Measurements from ENCODE around the gene CCNJL. TPM values are rescaled to one million over a fixed set of nuclear protein-coding genes. Genes with fewer than 3 reads are reported as not detected.

Gene CCNJL
- polyA plus RNA-seq, 2 of the 4 experiments (the other 2 are of a cell fraction): 7.4 to 16.2 TPM

DNA sequence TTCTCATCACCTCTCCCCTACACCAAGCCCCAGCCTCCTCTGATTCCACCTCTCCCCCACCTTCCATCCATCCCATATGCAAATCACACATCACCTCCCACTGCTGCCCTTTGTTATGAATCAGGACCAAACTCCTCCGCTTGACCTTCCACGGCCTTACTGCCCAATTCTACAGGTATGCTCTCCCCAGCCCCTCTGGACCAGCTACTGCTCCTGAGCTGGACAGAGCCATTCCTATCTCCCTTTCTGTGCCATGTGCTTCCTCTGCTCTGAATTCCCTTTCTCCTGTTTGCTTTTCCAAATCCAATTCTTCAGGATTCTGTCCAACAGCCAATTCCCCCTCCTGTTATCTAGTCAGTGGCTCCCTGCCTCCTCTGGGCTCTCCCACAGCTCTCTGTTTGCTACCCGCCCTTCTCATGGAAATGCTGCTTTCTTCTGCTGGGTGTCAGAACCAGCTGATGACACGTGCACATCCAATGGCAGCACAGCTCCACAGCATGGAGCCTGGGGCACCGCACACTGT lies 74.7 kb downstream of the CCNJL start:
- Histone ChIP-seq H3K4me1 (no peaks in the 10 kb centered on the region), H3K9me3 (no peaks in the 10 kb centered on the region), H3K4me2 (no peak overlapping the region), H3K27ac (no peak overlapping the region), H3K4me3 (no peak overlapping the region)
- ATAC-seq (no peak), DNase-seq (ENCODE audit: low read depth in 1 of 2, low spot score in 1 of 2) (no peak), FAIRE-seq (no peak)
- CTCF ChIA-PET: interaction anchor here (1.3 to 2.0 kb wide), 2 partner anchors 38 to 108 kb away, joined by 3 to 7 read pairs; no protein-coding TSS in a partner anchor
- POLR2A ChIA-PET: no interaction called here
- WGBS (ENCODE audit: missing lambda C conversion rate): 79% methylated on average over 5 of the region's 5 CpGs
- TF ChIP-seq ZFP36 (IDR thresholded peaks at IDR 0.05; ENCODE audit: borderline replicate concordance, partially characterized antibody) (no peak), MAZ (IDR thresholded peaks at IDR 0.05; ENCODE audit: borderline replicate concordance, low read depth, low read length) (no peak), KDM1A (IDR thresholded peaks at IDR 0.05; ENCODE audit: low read depth) (no peak), SREBF2 (IDR thresholded peaks at IDR 0.05) (no peak), MAFK (IDR thresholded peaks at IDR 0.05; ENCODE audit: partially characterized antibody) (no peak), ZSCAN20 (CRISPR knock-in tag; IDR thresholded peaks at IDR 0.05) (no peak), CHD4 (IDR thresholded peaks at IDR 0.05; ENCODE audit: borderline replicate concordance) (no peak), MYC (IDR thresholded peaks at IDR 0.05; ENCODE audit: borderline replicate concordance, low read length) (no peak)
- TF ChIP-seq, protein P1, sequence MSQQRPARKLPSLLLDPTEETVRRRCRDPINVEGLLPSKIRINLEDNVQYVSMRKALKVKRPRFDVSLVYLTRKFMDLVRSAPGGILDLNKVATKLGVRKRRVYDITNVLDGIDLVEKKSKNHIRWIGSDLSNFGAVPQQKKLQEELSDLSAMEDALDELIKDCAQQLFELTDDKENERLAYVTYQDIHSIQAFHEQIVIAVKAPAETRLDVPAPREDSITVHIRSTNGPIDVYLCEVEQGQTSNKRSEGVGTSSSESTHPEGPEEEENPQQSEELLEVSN (IDR thresholded peaks at IDR 0.05; ENCODE audit: borderline replicate concordance, low read depth): no peak

DNA sequence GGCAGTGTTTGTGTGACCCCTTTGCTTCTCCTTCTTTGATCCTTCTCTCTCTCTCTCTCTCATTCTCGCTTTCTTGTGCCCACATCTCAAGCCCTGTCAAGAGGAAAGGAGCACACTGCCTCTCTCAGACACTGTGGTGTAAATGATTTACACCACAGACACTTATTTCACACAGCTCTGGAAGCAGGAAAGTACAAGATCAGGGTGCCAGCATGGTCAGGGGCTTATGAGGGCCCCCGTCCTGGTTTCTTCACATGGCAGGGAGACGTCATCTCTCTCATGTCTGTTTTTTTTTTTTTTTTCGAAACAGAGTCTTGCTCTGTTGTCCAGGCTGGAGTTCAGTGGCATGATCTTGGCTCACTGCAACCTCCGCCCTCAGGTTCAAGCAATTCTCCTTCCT lies 76.6 kb downstream of the CCNJL start:
- H3K4me3 ChIP-seq: no peak overlapping the region
- no peaks in the 10 kb centered on the region for H3K9me3 ChIP-seq
- no peaks in the 10 kb centered on the region for H3K4me1 ChIP-seq
- no peak overlapping the region for H3K27ac ChIP-seq
- CTCF ChIA-PET: interaction anchor here (0.6 to 1.6 kb wide), 2 partner anchors 9 to 121 kb away, joined by 4 to 5 read pairs; no protein-coding TSS in a partner anchor
- 72% methylated on average over 5 of the region's 5 CpGs for WGBS (ENCODE audit: missing lambda C conversion rate)
- no peak for FAIRE-seq
- POLR2A ChIA-PET: no interaction called here
- H3K4me2 ChIP-seq: no peak overlapping the region
- TF ChIP-seq RARB (CRISPR knock-in tag; IDR thresholded peaks at IDR 0.05) (no peak), ESRRA (IDR thresholded peaks at IDR 0.05; ENCODE audit: borderline replicate concordance, low read length) (no peak), POLR2A (IDR thresholded peaks at IDR 0.05; ENCODE audit: low read length) (no peak), CBX8 (IDR thresholded peaks at IDR 0.05) (no peak), CBX2 (IDR thresholded peaks at IDR 0.05; ENCODE audit: borderline replicate concordance, low read depth) (no peak), ZSCAN20 (CRISPR knock-in tag; IDR thresholded peaks at IDR 0.05) (no peak), MAFK (IDR thresholded peaks at IDR 0.05; ENCODE audit: partially characterized antibody) (no peak), GATA3 (IDR thresholded peaks at IDR 0.05; ENCODE audit: borderline replicate concordance) (no peak), TP53 (CRISPR knock-in tag; IDR thresholded peaks at IDR 0.05) (no peak), MAZ (IDR thresholded peaks at IDR 0.05; ENCODE audit: borderline replicate concordance, low read depth, low read length) (no peak), RFX5 (IDR thresholded peaks at IDR 0.05) (no peak), HOXB5 (CRISPR knock-in tag; IDR thresholded peaks at IDR 0.05) (no peak), RCOR1 (IDR thresholded peaks at IDR 0.05; ENCODE audit: low read depth, low read length) (no peak), NPAS2 (CRISPR knock-in tag; IDR thresholded peaks at IDR 0.05; ENCODE audit: borderline replicate concordance) (no peak), EHMT2 (IDR thresholded peaks at IDR 0.05; ENCODE audit: low read depth) (no peak), KDM5A (IDR thresholded peaks at IDR 0.05) (no peak), JUN (IDR thresholded peaks at IDR 0.05) (no peak)
- TF ChIP-seq, protein P2, sequence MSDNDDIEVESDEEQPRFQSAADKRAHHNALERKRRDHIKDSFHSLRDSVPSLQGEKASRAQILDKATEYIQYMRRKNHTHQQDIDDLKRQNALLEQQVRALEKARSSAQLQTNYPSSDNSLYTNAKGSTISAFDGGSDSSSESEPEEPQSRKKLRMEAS (IDR thresholded peaks at IDR 0.05): no peak
- TF ChIP-seq, protein P3, sequence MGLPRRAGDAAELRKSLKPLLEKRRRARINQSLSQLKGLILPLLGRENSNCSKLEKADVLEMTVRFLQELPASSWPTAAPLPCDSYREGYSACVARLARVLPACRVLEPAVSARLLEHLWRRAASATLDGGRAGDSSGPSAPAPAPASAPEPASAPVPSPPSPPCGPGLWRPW (IDR thresholded peaks at IDR 0.05): no peak
- TF ChIP-seq, protein P4, sequence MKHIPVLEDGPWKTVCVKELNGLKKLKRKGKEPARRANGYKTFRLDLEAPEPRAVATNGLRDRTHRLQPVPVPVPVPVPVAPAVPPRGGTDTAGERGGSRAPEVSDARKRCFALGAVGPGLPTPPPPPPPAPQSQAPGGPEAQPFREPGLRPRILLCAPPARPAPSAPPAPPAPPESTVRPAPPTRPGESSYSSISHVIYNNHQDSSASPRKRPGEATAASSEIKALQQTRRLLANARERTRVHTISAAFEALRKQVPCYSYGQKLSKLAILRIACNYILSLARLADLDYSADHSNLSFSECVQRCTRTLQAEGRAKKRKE (CRISPR knock-in tag; IDR thresholded peaks at IDR 0.05; ENCODE audit: low read depth): no peak
- no peak for DNase-seq (ENCODE audit: low read depth in 1 of 2, low spot score in 1 of 2)
- no peak for ATAC-seq

All from A549 (cell line).